Measurements from ENCODE around the gene KCNQ5. TPM values are rescaled to one million over a fixed set of nuclear protein-coding genes. Genes with fewer than 3 reads are reported as not detected.

Gene KCNQ5
- total RNA-seq, 1 experiment from 2014 or later = 0.07 TPM

DNA sequence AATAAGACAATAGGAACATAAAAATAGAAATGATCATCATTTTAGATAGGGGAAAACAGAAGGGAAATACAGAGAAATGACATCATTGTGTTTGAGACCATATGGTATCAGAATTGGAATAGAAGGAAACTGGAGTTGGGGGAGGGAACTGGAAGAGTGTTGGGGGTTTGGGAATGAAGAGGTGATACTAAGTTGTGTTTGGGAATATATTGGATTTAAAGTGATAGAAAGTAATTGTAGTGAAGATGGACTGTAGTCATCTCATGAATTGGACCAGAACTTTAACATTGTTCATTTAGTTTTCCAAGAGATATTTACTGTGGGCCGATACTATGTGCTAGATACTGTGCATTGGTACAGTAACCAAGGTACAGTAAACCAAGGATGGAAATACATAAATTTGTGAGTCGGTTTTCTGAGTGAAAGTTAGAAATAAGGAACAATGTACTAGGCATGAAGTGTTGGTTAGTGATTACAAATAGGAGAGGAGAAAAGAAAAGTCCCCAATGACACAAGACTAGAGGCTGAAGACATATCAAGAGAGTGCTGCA is 32.3 kb downstream of the KCNQ5 start:
- Histone ChIP-seq H2BK15ac (ENCODE audit: low read depth, low read length) (no peak overlapping the region), H2BK12ac (ENCODE audit: insufficient read length, low read depth, low read length) (no peak overlapping the region), H2BK20ac (ENCODE audit: low read depth, low read length, poor library complexity, severe bottlenecking) (no peak overlapping the region), H3K23ac (ENCODE audit: insufficient read length, low read depth, low read length) (no peak overlapping the region), H2AK5ac (ENCODE audit: insufficient read length, low read length) (no peak overlapping the region), H3K9me3 (ENCODE audit: control insufficient read depth, low read depth, low read length) (no peaks in the 10 kb centered on the region), H4K91ac (ENCODE audit: insufficient read length, low read depth, low read length) (no peak overlapping the region), H3K4me2 (ENCODE audit: insufficient read depth, insufficient read length, low read length) (no peak overlapping the region), H3K79me1 (ENCODE audit: insufficient read depth, low read depth, low read length, poor library complexity, severe bottlenecking) (no peaks in the 10 kb centered on the region), H3K18ac (ENCODE audit: insufficient read length, low read depth, low read length) (no peak overlapping the region), H4K8ac (replicated peaks; ENCODE audit: insufficient read length, low read depth, low read length) (no peak overlapping the region), H2AFZ (ENCODE audit: low read length) (no peak overlapping the region), H3K9ac (ENCODE audit: extremely low read depth, insufficient read length, low read length) (no peak overlapping the region), H3K27me3 (ENCODE audit: insufficient read depth, low read length) (no peaks in the 10 kb centered on the region), H3K56ac (ENCODE audit: insufficient read length, low read depth, low read length) (no peak overlapping the region), H3K14ac (ENCODE audit: insufficient read depth, low read length) (no peak overlapping the region), H3K79me2 (ENCODE audit: insufficient read depth, low read length) (no peaks in the 10 kb centered on the region), H2BK5ac (ENCODE audit: insufficient read length, low read length) (no peak overlapping the region), H4K20me1 (ENCODE audit: control insufficient read depth, insufficient read depth, insufficient read length) (no peaks in the 10 kb centered on the region), H3K23me2 (ENCODE audit: insufficient read length, low read depth, low read length, poor library complexity, severe bottlenecking) (no peaks in the 10 kb centered on the region), H3K4ac (ENCODE audit: low read depth, low read length) (no peak overlapping the region), H3T11ph (ENCODE audit: low read length) (no peak overlapping the region), H3K4me1 (ENCODE audit: insufficient read depth, low read length) (no peaks in the 10 kb centered on the region), H3K27ac (ENCODE audit: insufficient read length, low read depth, low read length) (no peak overlapping the region), H4K5ac (ENCODE audit: insufficient read length, low read depth, low read length) (no peak overlapping the region), H2BK120ac (ENCODE audit: low read depth, low read length, poor library complexity, severe bottlenecking) (no peak overlapping the region)
- H3K4me3 Mint-ChIP-seq = no peak overlapping the region
- TF ChIP-seq, protein P1, sequence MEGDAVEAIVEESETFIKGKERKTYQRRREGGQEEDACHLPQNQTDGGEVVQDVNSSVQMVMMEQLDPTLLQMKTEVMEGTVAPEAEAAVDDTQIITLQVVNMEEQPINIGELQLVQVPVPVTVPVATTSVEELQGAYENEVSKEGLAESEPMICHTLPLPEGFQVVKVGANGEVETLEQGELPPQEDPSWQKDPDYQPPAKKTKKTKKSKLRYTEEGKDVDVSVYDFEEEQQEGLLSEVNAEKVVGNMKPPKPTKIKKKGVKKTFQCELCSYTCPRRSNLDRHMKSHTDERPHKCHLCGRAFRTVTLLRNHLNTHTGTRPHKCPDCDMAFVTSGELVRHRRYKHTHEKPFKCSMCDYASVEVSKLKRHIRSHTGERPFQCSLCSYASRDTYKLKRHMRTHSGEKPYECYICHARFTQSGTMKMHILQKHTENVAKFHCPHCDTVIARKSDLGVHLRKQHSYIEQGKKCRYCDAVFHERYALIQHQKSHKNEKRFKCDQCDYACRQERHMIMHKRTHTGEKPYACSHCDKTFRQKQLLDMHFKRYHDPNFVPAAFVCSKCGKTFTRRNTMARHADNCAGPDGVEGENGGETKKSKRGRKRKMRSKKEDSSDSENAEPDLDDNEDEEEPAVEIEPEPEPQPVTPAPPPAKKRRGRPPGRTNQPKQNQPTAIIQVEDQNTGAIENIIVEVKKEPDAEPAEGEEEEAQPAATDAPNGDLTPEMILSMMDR (conservative IDR thresholded peaks at IDR 0.05) = no peak
- no CpG with 5 or more reads among the region's 2 CpGs for WGBS (ENCODE audit: extremely low coverage, insufficient read length, low lambda C conversion rate)
- H3K27me3 Mint-ChIP-seq (ENCODE audit: low read depth) = no peaks in the 10 kb centered on the region
- no peak for DNase-seq
- H3K9me3 Mint-ChIP-seq = no peaks in the 10 kb centered on the region
- no peak overlapping the region for H3K27ac Mint-ChIP-seq
- H3K4me1 Mint-ChIP-seq = peaks cover 8 to 10% of the 10 kb centered on the region in 2 experiments
- H3K36me3 Mint-ChIP-seq (ENCODE audit: insufficient read depth in 1 of 3, low read depth in 3 of 3) = no peaks in the 10 kb centered on the region

Measured in H9 (cell line).